HG02642 (cell line): Measurements from ENCODE around the gene ATRNL1.
A peak's percentile ranks its signal among the peaks of the same experiment; 100 is the strongest.
"Not testable (repeated sequence)": the region's sequence is repeated elsewhere in the genome, so short reads cannot be mapped to it uniquely, and the experiment has no call there.

Source experiments
- ATAC-seq: cut with Tn5 transposase; IDR thresholded peaks from one replicate; pipeline ENCODE4 v1.9.1; 2021; ENCODE audit warnings: mild to moderate bottlenecking; ENCODE audit not compliant: unreplicated experiment, poor library complexity

Gene ATRNL1

DNA sequence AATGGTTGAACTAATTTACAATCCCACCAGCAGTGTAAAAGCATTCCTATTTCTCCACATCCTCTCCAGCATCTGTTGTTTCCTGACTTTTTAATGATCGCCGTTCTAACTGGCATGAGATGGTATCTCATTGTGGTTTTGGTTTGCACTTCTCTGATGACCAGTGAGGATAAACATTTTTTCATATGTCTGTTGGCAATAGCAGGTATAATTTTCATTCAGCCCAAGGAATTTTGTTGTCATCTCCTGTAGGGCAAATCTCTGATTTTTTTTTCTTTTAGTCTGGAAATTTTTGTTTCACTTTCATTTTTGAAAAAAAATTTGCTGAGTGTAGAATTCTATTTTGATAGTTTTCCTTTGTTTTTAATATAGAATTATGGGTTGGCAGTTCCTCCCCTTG lies 114.1 kb downstream of the ATRNL1 start:
- not testable (repeated sequence) for ATAC-seq

DNA sequence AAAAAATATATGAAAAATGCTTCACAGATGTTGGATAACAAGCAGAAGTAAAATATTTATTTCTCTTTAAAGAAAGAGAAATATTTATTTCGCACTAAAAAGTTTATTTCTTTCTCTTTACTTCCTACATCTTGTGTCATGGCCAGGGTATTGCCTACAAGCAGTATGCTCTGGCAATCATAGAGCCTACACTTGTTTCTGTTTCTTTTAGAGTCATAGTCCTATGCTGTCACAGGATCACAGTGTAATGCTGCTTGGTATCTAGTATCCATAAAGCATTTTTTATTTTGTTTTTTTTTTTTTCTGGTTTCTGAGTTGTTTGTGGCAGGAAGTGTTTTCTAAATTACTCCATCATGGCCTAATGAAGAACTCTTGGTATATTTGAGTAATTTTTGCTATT lies 116.0 kb downstream of the ATRNL1 start:
- peak; percentile 57 for ATAC-seq

DNA sequence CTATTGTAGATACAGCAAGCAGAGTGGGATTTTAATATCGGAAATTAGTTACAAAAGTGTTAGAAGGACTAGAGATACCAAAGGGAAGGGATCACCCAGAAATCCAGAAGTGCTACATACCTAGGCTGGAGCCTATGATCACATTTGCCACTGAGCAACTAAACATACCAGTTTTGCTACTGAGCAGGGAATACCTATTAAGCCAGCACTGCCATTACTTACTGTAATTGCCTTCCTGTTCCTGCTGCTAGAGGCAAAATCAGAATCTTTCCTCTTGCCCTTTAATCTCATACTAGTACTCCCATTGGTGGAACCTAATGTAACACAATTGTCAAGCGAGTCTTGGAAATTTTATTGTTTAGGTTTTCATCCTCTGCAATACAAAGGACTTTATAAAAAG lies 121.7 kb downstream of the ATRNL1 start:
- ATAC-seq = no peak

DNA sequence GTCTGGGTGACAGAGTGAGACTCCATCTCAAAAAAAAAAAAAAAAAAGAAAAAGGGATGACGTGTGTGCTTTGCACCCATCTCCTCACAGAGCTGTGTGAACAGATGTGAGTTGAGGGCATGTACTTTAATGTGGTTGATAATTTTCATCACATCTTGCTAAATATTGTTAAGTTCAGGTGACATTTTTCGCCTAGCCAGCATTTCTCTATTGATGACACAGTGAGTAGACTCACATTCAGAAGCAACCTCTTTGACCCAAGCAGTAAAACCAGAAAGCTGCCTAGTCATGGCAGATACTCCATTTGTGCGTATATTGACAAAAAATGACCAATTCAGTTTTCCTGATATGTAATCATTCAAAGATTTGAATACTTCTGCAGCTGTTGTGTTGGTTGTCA lies 126.0 kb downstream of the ATRNL1 start:
- no peak for ATAC-seq

DNA sequence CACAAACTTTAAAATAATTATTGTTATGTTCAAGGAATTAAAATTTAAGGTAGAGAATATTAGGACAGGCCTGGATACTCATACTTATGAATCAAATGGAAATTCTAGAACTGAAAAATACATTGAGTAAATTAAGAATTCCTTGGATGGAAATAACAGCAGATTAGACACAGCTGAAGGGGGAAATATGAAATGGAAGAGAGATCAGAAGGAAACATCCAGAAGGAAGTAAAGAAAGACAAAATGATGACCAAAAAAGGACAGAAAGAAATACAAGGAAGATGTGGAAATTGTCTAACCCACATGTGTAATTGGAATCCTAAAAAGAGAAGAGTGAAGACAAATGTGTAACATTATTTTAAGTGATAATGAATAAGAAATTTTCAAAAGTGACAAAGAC lies 128.9 kb downstream of the ATRNL1 start:
- ATAC-seq = no peak

DNA sequence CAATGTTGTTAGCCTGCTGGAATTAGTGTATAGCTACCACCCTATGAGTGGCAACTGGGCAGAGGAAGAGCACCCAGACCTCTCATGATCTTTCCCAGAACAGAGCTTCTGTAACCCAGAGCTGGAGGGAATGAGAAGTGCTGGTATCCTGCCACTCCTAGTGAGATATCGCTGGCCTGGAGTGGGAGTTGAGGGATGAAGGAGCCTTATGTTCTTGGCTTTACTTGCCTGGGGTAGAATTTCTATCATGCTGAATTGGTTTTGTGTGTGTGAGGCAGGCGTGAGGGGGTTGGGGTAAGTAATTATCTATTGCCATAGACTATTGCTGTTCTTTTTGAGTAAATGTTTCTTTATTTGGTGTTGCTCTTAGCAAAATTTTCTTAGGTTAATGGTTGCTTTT lies 146.6 kb downstream of the ATRNL1 start:
- ATAC-seq = no peak

DNA sequence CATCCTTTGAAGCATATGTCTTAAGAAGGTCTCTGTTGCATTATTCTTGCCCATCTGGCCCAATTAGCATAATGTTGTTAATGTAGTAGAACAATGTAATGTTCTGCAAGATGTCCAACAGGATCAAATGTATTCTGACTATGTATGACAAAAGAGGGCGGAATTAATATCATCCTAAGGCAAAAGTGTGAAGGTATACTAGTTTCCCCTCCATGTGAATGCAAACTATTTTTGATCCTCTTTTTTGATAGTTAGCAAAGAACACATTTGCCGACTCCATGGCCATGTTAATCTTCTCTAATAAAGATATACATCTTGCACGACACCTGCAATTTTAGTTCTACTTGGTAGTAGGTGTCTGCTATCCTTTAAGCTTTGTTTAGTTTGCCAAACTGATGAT lies 157.6 kb downstream of the ATRNL1 start:
- no peak for ATAC-seq

DNA sequence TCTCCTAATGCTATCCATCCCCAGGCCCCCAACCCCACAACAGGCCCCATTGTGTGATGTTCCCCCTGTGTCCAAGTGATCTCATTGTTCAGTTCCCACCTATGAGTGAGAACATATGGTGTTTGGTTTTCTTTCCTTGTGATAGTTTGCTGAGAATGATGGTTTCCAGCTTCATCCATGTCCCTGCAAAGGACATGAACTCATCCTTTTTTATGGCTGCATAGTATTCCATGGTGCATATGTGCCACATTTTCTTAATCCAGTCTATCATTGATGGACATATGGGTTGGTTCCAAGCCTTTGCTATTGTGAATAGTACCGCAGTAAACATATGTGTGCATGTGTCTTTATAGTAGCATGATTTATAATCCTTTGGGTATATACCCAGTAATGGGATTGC lies 160.6 kb downstream of the ATRNL1 start:
- ATAC-seq = not testable (repeated sequence)

DNA sequence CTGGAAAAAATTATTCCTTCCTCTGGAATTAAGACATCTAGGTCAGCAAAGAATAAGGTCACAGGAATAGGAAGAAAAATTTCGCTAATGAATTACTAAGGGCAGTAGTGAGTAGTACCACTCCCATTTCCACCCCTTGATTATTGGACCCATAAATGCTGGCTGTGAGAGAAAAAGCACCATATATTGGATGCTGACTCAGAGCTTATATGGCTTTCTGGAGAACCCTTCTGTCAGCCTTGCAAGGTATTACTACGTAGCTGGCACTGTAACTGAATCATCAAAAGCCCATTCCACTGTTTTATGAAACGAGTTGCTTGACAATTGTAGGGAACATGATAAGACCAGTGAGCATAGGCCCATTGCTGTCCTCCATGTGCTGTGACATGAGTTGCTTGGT lies 179.3 kb downstream of the ATRNL1 start:
- ATAC-seq = no peak

DNA sequence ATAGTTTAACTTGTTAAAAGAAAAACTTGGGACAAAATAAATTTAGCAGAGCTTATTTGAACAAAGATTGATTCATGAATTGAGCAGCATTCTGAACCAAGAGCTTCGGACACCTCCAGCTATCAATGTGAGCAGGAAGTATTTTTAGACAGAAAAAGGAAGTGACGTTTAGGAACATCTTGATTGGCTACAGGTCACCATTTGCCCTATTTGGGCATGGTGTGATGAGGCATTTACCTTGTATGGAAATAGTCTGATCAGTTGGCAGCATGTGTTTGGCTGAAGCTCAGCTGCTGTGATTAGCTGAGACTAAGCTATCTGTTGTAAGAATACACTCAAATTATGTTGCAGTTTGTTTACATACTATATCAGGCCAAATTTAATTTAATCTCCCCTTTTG lies 185.1 kb downstream of the ATRNL1 start:
- no peak for ATAC-seq

DNA sequence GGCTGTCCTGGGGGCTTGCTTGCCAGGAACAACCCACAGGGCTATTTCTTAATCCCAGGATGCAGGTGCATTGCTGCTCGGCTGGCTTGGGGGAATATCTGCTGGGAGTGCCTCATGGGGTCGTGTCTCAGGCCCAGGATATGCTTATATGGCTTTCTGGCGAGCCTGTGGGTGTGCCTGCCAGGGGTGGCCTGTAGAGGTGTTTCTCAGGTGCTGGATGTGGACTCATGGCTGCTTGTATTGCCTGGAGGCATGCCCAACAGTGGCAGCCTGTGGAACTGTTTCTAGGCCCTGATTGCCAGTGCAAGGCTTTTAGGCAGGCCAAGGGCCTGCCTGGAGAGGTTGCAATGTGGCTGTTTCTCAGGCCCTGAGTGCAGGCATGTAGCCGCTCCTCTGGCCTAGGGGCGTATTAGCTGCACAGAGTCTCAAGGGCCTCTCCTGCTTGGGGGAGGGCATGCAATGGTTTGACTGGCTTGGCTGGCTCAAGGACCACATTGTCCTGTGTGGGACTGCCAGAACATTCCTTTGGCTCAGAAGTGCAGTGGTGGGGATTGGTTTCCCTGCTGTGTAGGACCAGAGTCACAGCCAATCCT lies 202.1 kb downstream of the ATRNL1 start:
- no peak for ATAC-seq

DNA sequence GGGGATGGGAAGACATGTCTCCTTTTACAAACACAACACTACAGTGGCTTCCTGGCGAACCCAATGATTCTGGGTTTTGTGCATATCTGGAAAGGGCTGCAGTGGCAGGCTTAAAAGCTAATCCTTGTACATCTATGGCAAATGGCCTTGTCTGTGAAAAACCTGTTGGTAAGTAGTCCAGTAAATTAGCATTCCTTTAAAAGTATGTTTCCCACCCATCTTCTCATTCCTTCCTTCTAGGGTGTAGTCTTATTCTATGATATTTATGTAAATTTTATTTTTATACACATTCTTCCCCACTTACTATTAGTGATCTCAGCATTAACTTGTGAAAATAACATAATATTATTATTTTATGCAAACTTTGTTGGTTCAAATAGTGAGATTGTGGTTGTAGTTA lies 206.9 kb downstream of the ATRNL1 start:
- no peak for ATAC-seq

DNA sequence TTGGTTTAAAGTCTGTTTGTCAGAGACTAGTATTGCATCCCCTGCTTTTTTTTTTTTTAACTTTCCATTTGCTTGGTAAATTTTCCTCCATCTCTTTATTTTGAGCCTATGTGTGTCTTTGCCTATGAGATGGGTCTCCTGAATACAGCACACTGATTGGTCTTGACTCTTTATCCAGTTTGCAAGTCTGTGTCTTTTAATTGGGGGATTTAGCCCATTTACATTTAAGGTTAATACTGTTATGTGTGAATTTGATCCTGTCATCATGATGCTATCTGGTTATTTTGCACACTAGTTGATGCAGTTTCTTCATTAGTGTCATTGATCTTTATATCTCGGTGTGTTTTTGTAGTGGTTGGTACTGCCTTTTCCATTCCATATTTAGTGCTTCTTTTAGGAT lies 226.5 kb downstream of the ATRNL1 start:
- not testable (repeated sequence) for ATAC-seq

DNA sequence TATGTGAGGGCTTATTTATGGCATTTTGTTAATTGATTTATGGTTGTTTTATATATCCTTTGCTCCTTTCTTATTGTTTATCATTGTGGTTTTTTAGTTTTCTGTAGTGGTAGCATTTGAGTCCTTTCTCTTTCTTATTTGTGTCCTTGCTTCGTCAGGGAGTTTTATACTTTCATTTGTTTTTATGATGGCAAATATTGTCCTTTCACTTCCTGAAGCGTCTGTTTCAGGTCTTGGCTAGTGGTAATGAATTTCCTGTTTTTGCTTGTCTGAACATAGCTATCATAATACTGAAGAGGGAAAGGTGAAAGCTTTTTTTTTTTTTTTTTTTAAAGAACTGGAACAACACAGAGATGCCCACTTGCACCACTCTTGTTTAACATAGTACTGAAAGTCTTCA lies 228.2 kb downstream of the ATRNL1 start:
- no peak for ATAC-seq

DNA sequence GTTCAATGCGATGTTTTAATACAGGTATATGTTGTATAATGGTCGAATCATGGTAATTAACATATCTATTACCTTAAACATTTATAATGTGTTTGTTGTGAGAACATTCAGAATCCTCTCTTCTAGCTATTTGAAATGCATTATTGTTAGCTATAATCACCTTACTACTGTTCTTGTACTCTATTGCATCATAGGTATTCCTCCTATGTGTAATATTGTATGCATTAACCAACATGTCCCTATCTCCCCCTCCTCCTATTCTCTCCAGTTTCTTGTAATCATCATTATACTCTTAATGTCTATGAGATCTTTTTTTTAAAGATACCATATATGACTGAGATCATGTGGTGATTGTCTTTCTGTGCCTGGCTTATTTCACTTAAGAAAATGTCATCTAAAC lies 235.2 kb downstream of the ATRNL1 start:
- ATAC-seq = no peak

DNA sequence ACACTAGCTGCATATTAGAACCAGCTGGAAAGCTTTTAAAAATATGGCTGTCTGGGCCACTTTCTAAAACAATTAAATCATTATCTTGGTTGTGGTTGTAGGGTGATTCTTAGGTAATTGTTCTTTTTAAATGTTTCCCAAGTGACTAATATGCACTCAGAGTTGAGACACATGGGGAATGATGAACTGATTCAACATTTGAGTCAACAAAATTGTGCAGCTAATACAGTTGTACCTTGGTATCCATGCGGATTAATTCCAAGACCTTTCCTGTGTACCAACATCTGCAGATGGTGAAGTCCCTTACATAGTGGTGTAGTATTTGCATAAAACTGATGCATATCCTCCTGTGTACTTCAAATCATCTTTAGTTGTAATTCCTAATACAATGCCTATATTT lies 242.2 kb downstream of the ATRNL1 start:
- no peak for ATAC-seq

DNA sequence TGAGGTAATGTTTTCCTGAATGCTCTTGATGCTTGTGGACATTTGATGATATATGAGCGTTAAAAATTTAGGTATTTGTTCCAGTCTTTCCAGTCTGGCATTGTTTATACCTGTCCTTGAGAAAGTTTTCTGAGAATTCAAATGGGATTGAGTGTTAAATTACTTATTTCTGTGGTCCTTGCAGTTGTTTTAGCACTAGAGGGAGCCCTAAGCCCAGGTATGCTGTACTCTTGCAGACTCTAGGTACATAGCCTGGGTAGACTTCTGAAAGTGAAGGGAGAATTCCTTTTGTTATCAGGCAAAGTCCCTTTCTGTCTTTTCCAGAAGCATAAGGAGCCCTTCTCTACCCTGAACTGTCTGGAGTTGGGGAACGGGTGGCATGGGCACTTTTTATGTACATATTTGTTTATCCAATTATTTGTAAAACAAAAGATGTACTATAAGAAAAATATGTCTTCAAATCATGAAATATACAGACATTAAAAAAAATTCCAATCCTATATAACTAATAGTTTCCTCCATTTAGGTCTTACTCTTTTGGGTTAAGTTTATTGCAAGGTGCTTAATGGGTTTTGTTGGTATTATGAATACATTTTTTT lies 262.1 kb downstream of the ATRNL1 start:
- peak; percentile 66 for ATAC-seq

DNA sequence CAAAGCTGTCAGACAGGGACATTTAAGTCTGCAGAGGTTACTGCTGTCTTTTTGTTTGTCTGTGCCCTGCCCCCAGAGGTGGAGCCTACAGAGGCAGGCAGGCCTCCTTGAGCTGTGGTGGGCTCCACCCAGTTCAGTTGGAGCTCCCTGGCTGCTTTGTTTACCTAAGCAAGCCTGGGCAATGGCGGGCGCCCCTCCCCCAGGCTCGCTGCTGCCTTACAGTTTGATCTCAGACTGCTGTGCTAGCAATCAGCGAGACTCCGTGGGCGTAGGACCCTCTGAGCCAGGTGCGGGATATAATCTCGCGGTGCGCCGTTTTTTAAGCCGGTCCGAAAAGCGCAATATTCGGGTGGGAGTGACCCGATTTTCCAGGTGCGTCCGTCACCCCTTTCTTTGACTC lies 274.8 kb downstream of the ATRNL1 start:
- not testable (repeated sequence) for ATAC-seq

DNA sequence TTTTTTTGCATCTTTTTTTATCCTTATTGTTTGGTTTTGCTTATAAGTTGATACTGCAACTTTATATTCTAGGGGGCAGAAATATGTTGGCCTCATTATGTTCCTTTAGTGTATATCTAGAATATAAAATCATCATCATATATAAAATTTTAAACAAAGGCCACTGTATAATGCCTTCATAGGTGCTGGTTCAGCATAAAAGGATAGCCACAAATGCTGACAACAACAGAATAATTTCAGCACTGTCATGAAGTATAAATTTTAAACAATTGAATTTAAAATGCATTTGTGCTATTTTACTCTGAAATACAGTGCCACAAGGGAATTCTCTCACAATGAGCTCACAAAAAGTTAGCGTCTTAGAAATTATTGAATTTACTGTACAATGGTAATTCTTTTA lies 285.9 kb downstream of the ATRNL1 start:
- no peak for ATAC-seq

DNA sequence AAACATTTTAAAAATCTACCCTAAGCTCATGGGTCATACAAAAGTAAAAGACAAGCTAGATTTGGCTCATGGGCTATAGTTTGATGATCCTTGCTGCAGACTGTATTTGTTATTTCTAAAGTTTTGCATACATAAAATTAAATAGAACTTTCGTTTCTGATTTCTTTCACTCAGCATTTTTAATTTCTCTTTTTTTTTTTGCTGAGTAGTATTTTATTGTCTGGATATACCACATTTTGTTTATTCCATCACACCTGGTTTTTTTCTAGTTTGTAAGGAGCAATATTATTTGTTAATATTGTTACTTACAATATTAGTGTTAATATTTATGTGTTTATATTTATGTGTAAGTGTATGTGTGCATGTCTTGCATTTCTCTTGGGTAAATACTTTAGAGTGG lies 291.5 kb downstream of the ATRNL1 start:
- ATAC-seq = no peak

DNA sequence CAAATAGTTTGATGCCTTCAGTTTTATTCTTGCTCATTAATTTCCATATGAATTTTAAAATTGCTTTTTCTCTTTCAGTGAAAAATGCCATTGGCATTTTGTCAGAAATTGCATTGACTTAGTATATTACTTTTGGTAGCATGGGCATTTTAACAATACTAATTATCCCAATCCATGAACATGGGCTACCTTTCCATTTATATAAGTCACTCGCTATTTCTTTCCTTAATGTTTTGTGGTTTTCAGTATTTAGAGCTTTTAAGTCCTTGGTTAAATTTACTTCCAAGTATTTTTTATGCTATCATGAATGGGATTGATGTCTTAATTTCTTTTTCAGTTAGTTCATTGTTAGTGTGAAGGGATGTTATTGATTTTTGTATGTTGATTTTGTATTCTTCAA lies 297.4 kb downstream of the ATRNL1 start:
- ATAC-seq = no peak

DNA sequence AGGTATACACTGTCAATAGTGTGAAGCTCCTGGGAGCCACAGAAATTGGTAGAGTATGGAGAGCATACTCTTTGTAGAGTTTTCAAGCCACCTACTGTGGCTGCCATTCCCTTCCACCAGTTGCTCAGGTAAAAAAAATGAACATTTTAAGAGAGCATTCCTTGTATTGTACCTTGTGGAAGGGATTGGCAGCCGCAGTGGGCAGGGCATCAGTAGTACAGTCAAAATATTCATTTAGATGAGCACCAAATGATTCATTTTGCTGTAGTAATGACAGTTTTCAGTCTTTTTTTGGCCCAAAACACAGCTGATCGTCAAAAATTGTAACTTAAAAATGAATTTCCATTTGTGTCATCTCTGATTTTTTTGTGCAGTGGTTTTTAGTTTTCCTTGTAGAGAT lies 304.9 kb downstream of the ATRNL1 start:
- no peak for ATAC-seq

DNA sequence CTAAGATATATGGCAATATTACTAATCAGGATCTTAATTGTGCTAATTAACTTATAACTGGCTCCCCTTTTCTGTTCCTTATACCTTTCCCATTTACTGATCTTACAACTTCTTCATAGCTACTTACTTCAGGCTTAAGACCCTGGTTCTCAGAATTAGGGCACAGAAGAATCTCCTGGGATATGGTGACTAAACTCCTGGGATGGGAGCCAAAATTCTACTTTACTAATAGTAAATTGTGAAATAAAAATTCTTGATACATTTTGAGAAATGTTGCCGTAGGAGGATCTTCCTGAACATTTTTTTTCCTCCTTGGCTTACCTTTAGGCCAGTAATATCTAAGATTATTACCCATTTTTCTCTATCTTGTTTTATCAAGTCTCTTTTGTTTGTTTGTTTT lies 309.5 kb downstream of the ATRNL1 start:
- no peak for ATAC-seq
